Tibial nerve (tissue), 4 donors: ENCODE measurements around the gene FGF14.
"Not testable (repeated sequence)": the region's sequence is repeated elsewhere in the genome, so short reads cannot be mapped to it uniquely, and the experiment has no call there.

Source experiments
- EP300 ChIP-seq, 2 donors: sonication (generic); formaldehyde crosslinking; IDR thresholded peaks; one replicate each; pipeline ENCODE4 v1.6.1; 2017; ENCODE audit warnings: antibody characterized with exemption in 2 of 2, mild to moderate bottlenecking in 1 of 2
- POLR2A ChIP-seq, 2 donors: fragments of 450-650 bp; IDR thresholded peaks; one replicate each; pipeline ENCODE4 v1.6.1; 2017; ENCODE audit warnings: antibody characterized with exemption in 2 of 2, mild to moderate bottlenecking in 2 of 2, moderate library complexity in 2 of 2
- TF ChIP-seq, protein P1 (sequence below), 5 experiments: fragments of 200-600 bp in 3 of 5; fragments of 450-650 bp in 2 of 5; sonication (generic) in 3 of 5; IDR thresholded peaks; one replicate each; pipeline ENCODE4 v1.5.1; 2016 to 2019; ENCODE audit warnings: antibody characterized with exemption in 5 of 5, mild to moderate bottlenecking in 3 of 5, moderate library complexity in 2 of 5

DNA sequence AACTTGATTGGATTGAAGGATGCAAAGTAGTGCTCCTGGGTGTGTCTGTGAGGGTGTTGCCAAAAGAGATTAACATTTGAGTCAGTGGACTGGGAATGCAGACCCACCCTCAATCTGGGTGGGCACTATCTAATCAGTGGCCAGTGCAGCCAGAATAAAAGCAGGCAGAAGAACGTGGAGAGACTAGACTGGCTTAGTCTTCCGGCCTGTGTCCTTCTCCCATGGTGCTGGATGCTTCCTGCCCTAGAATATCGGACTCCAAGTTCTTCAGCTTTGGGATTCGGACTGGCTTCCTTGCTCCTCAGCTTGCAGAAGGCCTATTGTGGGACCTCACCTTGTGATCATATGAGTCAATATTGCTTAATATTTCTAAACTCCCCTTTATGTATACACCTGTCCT lies 564.1 kb downstream of the FGF14 start:
- TF ChIP-seq POLR2A, EP300 (IDR thresholded peaks at IDR 0.05): not testable (repeated sequence)
- TF ChIP-seq, protein P1, sequence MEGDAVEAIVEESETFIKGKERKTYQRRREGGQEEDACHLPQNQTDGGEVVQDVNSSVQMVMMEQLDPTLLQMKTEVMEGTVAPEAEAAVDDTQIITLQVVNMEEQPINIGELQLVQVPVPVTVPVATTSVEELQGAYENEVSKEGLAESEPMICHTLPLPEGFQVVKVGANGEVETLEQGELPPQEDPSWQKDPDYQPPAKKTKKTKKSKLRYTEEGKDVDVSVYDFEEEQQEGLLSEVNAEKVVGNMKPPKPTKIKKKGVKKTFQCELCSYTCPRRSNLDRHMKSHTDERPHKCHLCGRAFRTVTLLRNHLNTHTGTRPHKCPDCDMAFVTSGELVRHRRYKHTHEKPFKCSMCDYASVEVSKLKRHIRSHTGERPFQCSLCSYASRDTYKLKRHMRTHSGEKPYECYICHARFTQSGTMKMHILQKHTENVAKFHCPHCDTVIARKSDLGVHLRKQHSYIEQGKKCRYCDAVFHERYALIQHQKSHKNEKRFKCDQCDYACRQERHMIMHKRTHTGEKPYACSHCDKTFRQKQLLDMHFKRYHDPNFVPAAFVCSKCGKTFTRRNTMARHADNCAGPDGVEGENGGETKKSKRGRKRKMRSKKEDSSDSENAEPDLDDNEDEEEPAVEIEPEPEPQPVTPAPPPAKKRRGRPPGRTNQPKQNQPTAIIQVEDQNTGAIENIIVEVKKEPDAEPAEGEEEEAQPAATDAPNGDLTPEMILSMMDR (IDR thresholded peaks at IDR 0.05): not testable (repeated sequence)
